ENCODE data around the gene DNAH11.

GRCh38 chr7:21886396-21886795, 343.6 kb downstream of the DNAH11 start:
- TF ChIP-seq POLR2A (IDR thresholded peaks at IDR 0.05; ENCODE audit: low read depth, low read length): no peak
- TF ChIP-seq, protein P1, sequence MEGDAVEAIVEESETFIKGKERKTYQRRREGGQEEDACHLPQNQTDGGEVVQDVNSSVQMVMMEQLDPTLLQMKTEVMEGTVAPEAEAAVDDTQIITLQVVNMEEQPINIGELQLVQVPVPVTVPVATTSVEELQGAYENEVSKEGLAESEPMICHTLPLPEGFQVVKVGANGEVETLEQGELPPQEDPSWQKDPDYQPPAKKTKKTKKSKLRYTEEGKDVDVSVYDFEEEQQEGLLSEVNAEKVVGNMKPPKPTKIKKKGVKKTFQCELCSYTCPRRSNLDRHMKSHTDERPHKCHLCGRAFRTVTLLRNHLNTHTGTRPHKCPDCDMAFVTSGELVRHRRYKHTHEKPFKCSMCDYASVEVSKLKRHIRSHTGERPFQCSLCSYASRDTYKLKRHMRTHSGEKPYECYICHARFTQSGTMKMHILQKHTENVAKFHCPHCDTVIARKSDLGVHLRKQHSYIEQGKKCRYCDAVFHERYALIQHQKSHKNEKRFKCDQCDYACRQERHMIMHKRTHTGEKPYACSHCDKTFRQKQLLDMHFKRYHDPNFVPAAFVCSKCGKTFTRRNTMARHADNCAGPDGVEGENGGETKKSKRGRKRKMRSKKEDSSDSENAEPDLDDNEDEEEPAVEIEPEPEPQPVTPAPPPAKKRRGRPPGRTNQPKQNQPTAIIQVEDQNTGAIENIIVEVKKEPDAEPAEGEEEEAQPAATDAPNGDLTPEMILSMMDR (conservative IDR thresholded peaks at IDR 0.05; ENCODE audit: low read depth, low read length): no peak
- TF ChIP-seq, protein P2, sequence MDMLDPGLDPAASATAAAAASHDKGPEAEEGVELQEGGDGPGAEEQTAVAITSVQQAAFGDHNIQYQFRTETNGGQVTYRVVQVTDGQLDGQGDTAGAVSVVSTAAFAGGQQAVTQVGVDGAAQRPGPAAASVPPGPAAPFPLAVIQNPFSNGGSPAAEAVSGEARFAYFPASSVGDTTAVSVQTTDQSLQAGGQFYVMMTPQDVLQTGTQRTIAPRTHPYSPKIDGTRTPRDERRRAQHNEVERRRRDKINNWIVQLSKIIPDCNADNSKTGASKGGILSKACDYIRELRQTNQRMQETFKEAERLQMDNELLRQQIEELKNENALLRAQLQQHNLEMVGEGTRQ (IDR thresholded peaks at IDR 0.05; ENCODE audit: low read depth, low read length): no peak
- no peak for TF ChIP-seq RAD21 (IDR thresholded peaks at IDR 0.05; ENCODE audit: low read length)
- no peak for TF ChIP-seq SMC3 (IDR thresholded peaks at IDR 0.05; ENCODE audit: low read depth, low read length)
- TF ChIP-seq BHLHE40 (IDR thresholded peaks at IDR 0.05; ENCODE audit: low read depth, low read length): no peak
- no peak for TF ChIP-seq NFE2L2 (IDR thresholded peaks at IDR 0.05; ENCODE audit: low read depth, low read length)
- TF ChIP-seq CEBPB (IDR thresholded peaks at IDR 0.05; ENCODE audit: low read depth, low read length): no peak
- TF ChIP-seq RFX5 (IDR thresholded peaks at IDR 0.05; ENCODE audit: low read depth, low read length): no peak
- TF ChIP-seq MXI1 (IDR thresholded peaks at IDR 0.05; ENCODE audit: borderline replicate concordance, low read depth, low read length): no peak

Data from IMR-90 (cell line).